NCI-H510A treated with DMSO at 0.1 percent for 48 hours (cell line): Measurements from ENCODE around the gene ADIPOR2.

ENCODE experiments used
- DNase-seq: peaks from one replicate; lab custom pipeline; 2025; lab: John Stamatoyannopoulos, UW

ADIPOR2 gene

DNA sequence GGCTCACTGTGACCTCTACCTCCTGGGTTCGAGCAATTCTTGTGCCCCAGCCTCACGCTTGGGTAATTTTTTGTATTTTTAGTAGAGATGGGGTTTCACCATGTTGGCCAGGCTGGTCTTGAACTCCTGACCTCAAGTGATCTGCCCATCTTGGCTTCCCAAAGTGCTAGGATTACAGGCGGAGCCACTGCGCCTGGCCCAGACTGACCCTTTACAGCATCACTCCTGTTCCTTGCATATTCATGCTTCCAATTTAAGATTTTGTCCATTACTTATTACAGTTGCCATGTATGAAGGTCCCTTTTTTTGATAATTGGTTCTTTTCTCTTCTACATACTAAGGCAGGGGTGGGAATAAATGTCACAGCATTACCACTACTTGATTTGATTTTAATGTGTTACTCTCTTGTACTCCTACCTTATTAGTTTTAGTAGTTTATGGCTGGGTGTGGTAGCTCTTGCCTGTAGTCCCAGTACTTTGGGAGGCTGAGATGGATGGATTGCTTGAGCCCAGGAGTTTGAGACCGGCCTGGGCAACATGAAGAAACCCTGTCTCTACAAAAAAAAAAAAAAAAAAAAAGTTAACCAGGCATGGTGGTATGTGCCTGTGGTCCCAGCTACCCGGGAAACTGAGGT is 46.9 kb downstream of the ADIPOR2 start:
- no peak for DNase-seq

DNA sequence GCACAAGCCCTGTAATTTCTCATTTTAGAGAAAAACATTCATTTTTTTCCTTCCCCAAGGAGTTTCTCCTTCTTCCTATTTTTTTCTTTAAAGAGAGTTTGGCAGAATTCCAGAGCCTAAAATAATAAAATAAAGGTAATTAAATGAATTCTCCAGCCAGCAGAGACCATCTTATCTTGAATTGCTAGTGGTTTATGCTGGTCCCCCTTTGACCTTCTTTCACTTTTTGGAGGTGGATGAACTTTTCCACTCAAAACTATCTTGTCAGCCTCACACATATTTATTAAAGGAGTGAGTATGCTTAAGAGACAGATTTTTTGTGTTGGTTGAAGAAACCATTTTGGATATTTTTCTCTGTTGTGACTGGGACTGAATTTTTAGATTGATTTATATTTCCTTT is 47.6 kb downstream of the ADIPOR2 start:
- no peak for DNase-seq

DNA sequence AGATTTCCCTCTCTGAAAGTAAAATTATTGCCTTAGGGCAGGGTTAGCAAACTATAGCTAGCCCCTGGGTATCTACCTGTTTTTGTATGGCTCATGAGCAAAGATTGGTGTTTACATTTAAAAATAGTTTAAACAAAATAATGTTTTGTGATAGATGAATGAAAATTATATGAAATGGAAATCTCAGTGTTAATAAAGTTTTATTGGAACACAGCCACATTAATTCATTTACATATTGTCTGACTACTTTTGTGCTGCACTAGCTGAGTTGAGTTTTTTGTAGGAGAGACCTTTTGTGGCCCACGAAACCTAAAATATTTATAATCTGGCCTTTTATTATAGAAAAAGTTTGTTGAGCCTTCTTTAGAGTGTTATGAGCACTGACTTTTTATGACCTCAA is 48.5 kb downstream of the ADIPOR2 start:
- DNase-seq, result no peak

DNA sequence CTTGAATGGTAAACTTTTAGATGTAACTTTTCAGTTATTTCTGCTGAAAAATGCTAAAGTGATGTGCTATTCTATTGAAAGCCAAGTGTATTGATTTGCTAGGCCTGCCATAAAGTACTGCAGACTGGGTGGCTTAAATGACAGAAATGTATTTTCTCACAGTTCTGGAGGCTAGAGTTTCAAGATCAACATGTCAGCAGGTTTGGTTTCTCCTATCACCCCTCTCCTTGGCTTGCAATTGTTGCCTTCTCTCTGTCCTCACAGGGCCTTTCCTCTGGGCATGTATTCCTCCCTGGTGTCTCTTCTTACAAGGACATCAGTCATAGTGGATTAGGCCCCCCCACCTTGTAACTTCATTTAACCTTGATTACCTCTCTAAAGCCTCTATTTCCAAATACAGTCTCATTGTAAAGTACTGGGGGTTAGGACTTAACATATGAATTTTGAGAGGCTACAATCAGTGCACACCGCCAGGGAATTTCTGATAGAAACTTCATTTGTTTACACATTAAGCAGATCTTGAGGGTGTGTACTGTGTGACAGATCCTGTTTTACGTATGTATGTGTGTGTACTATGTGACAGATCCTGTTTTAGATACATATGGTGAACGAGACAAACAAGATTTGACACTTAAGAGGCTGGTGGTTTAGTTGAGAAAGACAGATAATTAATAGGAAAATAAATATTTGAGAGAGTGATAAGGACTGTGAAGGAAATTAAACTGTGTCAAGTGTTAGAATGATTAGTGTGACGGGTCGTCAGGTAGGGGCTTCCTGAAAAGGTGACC is 49.5 kb downstream of the ADIPOR2 start:
- DNase-seq, result no peak

DNA sequence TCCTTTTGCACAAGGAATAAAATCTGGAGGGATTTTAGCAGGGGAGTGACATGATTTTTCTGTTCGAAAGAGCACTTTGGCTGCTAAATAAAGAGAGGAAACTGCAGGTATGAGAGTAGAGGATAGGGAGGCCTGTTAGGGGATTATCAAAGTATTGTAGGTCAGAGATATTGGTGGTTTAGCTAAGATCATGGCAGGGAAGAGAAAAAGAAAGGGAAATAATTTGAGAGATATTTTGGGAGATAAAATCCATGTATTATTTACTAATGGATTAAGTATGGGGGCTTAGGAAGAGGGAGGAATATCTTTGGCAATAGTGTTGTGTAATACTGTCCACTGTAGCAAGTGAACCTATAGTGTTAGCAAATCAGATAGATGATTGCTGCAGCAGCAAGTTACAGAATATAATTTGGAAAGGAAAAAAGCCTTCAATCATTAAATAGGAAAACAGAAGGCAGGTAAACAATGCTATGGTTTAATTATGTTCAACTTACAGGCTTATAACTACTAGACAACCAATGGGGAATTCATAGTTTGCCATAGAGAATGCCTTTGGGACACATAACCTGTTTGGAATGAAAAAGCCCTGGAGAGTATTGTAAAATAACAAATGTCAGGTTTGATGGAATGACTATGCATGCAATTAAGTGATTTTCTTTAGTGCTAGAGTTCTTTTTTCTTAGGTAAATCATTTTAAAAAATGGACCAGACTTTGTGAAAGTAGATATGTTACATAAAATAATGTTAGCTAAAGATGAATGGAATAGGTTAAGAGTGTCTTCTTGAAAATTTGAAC is 50.5 kb downstream of the ADIPOR2 start:
- no peak for DNase-seq

DNA sequence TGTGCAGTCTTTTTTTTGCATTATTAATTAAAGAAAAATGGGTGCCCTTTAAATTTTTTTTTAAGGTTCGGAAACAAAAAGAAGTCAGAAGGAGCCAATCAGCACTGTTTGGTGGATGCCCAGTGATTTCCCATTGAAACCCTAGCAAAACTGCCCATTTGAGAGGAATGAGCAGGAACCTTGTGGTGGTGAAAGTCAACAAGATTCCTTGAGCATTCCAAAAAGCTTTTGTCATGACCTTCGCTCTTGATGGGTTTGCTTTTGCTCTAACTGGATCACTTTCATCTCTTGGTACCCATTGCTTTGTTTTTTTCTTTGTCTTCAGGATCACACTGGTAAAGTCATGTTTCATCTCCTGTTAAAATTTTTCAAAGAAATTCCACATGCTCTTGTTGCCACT is 54.1 kb downstream of the ADIPOR2 start:
- DNase-seq, result no peak

DNA sequence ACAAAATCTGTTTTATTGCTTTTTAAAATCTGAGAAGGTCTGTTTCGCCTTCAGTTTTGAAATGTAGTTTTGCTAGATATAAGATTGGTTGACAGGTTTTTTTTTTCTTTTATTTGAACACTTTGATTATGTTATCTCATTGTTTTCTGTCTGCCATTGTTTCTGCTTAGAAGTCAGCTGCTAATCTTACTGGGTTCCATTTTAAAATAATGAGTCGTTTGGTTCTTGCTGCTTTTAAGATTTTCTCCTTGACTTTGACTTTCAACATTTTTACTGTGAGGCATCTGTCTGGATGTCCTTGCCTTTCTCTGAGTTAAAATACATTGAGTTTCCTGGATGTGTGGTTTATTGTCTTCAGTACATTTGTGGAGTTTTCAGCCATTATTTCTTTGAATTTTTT is 56.7 kb downstream of the ADIPOR2 start:
- DNase-seq, result no peak

DNA sequence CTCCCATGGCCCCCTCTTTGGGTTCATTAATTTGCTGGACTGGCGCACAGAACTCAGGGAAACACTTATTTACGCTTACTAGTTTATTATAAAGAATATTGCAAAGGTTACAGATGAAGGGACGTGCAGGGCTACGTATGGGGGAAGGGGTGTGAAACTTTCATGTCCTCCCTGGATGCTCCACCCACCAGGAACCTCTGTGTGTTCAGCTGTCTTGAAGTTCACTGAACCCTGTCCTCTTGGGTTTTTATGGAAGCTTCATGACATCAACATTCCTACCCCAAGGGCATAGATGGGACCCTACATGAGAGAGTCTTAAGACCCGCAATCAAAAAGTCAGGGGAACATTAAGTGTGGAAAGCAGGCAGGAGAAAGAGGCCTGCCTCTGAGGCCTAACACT is 58.1 kb downstream of the ADIPOR2 start:
- DNase-seq, result no peak

DNA sequence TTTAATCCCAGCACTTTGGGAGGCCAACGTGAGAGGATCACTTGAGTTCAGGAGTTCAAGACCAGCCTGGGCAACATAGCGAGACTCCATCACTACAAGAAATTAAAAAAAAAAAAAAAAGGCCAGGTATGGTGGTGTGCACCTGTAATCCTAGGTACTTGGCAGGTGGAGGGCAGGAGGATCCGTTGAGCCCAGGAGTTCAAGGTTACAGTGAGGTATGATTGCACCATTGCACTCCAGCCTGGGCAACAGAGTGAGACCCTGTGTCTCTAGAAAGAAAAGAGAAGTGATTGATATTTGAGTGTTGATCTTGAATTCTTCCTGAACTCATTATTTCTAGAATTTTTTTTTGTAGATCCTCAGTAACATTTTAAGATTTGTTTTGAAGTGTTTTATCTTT is 59.4 kb downstream of the ADIPOR2 start:
- DNase-seq, result no peak

DNA sequence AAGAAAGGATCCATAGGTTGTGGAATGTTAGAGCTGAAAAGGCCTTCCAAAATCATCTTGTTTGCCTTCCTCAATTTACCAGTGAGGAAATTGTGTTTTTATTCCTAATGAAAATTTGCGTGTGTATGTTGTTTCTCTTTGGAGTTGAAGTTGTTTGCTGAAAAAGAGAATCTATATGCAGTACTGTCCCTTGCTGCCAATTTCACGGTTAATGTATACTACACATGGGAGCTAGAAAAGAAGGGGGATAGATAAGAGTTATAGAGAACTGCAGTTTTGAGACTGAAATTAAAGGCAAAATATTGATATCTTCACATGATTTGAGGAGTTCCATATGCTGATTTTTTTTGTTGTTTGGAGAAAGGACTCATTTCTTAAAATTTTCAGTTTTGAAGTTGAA is 67.5 kb downstream of the ADIPOR2 start:
- no peak for DNase-seq

DNA sequence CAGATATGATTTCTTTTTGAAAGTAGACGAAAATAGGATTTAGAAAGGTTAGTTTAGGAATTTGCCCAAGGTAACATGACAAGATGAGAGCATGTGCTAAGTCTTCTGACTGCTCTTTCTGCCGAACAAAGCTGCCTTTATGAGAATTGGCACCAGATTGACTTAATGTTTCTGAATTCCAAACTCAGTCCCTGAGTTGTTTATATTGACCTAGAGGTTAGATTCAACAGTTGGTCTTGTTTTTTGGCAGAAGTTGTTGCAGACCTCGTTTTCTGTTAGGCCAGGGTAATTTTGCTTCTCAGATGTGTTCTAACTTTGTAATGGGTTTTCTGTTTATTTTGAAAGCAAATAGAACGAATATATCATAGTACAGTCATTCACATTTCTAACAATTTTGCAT is 68.0 kb downstream of the ADIPOR2 start:
- DNase-seq, result no peak

DNA sequence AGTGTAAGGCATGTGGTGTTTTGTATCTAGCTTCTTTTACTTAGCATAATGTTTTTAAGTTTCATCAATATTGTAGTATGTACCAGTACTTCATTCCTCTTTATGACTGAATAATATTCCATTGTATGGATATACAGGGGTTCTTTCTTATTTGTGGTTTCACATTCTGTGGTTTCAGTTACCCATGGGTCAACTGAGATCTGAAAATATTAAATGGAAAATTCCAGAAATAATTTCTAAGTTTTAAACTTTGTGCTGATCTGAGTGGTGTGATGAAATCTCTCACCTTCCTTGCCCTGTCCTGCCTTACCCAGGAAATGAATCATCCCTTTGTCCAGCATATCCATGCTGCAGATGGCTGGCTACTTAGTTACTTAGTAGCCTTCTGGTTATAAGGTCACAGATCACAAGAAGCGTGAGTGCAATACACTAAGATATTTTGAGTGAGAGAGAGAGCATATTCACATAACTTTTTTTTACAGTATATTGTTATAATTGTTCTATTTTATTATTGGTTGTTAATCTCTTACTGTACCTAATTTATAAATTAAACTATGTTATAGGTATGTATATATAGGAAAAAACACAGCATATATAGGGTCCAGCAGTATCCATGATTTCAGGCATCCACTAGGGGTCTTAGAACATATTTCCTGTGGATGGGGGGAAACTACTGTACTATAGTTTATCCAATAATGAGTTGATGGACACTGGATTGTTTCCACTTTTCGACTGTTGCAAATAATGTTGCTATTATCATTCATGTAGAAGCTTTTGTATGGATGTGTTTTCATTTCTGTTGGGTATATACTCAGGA is 69.9 kb downstream of the ADIPOR2 start:
- DNase-seq, result no peak

DNA sequence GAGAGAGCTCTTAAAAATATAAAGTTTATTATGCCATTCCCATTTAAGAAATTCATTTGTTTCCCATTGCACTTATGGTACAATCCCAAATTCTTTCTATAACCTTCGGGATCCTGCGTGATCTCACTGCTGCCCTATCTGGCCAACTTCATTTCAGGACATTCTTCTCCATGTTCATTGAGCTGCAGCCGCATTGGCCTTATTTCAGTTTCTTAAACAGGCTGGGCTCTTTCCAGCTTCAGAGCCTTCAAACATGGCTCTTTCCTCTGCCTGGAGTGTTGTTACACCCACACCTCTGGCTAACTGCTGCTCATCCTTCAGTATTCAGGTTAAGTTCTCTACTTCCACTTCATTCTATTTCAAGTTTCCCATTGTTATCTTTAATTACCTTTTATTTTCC is 71.0 kb downstream of the ADIPOR2 start:
- DNase-seq, result no peak

DNA sequence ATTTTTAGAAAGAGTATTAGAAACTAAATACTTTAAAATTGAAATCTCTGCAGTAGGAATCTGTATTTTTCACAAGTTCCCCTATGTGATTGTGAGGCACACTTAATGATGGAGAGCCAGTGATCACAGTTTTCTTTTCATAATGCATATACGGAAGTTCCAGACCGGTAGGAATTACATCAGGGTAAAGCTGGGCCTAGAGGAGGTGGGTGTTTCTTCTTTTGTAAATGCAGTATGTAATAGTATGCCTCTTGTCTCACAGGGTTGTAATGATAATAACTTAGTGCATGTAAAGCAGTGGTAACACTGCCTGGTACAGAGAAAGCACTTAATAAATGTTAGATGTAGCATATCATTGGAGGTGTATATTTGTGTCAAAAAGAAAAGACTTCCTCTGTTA is 72.3 kb downstream of the ADIPOR2 start:
- DNase-seq, result no peak

DNA sequence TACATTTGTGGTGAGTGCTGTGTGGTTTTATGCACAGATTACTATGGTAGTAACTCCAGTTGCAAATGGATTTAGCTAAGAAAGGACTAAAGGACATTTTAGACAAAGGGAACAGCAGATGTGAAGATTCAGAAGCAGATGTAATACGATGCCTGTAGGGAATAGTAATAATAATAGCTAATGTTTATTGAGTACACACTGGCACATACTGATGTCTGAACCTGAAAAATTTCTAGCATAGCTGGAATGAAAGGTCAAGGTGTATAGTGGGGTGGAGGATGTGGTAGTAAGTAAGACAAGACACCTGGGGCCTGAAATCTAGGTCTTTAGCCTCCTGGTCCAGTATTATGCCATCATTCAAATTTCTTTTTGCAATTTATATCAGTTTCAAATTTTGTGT is 75.2 kb downstream of the ADIPOR2 start:
- DNase-seq, result no peak

DNA sequence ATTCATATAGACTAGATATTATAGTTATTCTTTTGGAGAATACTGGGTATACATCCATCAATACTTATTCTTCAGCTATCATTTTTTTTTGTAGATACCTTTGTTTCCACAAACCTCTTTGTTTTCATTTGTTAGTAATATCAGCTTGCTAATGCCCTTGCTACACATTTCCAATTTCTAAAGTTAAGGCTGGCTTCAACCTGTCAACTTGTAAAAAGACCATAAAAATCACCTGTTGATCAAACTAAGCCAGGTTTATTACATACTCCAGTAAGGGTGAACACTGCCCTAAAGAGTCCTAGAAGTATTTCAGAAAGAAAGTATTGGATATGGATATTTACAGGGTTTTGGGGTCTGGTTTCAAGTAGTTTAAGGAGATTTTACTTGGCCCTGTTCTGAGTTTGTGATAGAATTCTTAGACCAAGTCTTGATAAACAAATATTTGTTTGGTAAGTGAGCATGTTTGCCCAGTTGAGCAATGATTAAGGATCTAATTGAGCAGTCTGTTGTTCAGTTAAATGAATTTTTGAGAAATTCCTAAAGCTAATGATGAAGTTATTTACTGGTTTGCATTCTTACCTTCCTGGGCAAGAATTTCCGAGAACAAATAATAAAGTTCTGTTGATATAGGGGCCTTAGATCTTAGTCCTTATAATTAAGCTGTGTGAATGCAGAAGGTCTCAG is 76.7 kb downstream of the ADIPOR2 start:
- no peak for DNase-seq

DNA sequence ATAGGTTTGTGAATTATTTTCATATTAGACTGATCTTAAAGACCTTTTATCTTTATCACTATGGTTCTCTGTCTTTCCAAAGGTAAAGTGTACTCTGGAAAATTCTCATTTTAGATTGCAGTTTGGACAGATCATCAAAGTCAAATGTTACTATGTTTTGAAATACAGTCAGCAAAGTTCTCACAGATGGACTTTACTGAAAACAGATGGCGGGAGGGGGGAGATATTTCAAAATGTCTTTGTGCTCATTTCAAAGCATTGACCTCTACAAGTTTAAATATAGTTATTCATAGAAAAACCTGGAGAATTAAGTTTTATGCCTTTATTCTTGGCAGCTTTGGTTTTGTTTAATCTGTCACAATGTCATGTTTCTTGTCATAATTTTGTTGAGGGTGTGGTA is 77.7 kb downstream of the ADIPOR2 start:
- DNase-seq, result no peak

DNA sequence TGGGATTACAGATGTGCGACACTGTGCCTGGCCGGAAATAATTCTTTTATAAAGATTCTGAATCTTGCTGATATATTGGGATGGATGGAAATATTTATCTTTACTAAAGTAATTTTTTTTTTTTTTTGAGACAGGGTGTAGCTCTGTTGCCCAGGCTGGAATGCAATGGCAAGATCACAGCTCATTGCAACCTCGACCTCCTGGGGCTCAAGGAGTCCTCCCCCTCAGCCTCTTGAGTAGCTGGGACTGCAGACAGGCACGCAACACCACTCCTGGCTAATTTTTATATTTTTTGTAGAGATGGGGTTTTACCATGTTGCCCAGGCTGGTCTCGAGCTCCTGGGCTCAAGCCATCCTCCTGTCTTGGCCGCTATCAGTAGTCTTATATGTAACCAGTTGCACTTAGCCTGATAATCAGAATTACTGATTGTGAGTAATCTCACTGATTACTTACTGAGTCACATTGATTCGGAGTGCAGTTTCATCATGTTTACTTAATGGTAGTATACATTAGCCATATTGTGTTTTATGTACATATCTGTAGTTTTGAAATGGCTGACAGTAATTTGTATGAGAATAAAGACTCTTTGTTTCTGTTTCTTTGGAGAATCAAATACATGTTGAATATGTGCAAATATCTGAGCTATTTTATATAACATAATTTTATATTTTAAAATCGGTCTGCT is 79.1 kb downstream of the ADIPOR2 start:
- no peak for DNase-seq

DNA sequence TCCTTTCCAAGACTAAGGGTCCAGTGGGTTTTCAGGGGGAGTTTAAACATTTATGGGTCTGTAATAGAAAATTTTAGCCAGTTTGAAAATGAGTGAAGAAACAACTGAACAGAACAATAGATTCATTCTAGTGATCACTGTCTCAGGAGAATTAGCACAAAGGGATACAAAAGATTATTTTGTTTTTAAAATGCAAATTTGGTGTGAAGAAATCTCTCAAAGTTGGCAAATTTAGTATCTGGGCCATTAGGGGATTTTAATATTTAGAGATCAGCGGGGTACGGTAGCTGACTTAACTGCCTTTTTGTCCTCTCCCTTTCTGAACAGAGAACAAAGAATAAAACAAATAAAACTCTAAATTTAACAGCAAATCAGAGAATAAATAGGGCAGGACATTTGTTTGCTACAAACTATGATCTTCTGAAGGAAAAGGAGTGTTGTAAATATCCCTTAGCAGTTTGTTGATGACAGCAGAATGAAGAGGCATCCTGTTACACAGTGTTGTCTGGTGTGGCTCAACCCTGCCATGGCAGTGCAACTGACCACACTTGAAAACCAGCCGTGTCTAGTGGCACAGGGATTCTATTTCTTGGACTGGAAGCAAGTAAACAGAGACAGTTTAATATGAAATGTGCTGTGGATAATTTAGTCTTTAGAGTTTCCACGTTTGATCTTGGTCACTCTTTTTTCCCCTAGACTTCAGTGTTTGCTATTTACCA is 83.2 kb downstream of the ADIPOR2 start:
- peak; percentile 5 for DNase-seq

DNA sequence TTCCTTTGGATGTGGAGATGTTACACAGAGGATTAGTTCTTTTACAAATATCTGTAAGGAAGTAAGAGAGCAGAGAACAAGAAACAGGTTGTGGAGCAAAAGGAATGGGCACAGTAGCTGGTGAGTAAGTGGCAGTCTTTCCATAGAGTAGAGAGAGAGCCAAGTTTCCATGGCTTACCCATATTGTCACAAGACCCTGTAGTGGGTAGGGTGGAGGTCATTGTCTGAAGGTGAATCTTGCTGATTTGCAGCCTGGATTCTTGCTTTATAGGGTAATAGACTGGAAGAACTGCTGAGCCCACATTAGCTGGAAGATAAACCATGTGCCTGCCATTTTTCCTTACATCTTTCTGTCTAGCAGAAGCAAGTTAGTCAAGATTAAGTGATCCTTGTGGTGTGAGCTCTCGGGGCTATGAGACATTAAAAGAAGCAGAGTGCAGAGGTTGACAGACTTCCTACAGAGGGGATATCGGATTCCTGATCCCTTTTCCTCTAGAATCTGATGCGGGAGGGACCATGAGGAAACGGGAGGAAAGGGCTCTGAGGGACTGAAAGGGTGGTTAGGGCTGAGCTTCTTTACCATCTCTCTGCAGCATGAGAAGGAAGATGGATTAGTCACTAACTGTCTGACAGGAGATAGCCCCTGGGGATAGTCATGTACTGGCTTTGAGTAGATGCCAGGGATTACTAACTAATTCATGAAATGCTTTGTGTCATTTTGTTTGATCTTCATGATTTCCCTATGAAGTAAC is 85.5 kb downstream of the ADIPOR2 start:
- DNase-seq, result no peak
